Stimulated activated CD8-positive, alpha-beta memory T cell treated with anti-CD3 and anti-CD28 coated beads, Interleukin-15, amount 100 ng/mL, for 48 hours (primary cell): ENCODE data around the gene KIF2B.
"Not testable (repeated sequence)": the region's sequence is repeated elsewhere in the genome, so short reads cannot be mapped to it uniquely, and the experiment has no call there.

Experiments used
- DNase-seq, 2 donors: peaks; one replicate each; pipeline ENCODE4 v3.0.0-alpha.2; 2020; ENCODE audit warnings: low read depth in 2 of 2

KIF2B gene

GRCh38 chr17:53822764-53823163 is at the start of gene KIF2B:
Gene KIF2B, plus strand, starts transcription at chr17:53822927. Its CDS starts 107 bp downstream, at chr17:53823034.
- DNase-seq = no peak

GRCh38 chr17:53780320-53780719 is 42.4 kb upstream of the KIF2B start:
- DNase-seq = no peak

- DNase-seq = no peak
Measured at GRCh38 chr17:53791551-53791950, 31.2 kb upstream of the KIF2B start.

GRCh38 chr17:53792451-53792850 is 30.3 kb upstream of the KIF2B start:
- DNase-seq = no peak

- no peak for DNase-seq
Measured at GRCh38 chr17:53792997-53793396, 29.7 kb upstream of the KIF2B start.

- no peak for DNase-seq
Measured at GRCh38 chr17:53794875-53795274, 27.9 kb upstream of the KIF2B start.

GRCh38 chr17:53796642-53797041 is 26.1 kb upstream of the KIF2B start:
- no peak for DNase-seq

GRCh38 chr17:53797501-53797900 is 25.2 kb upstream of the KIF2B start:
- no peak for DNase-seq

GRCh38 chr17:53804437-53804836 is 18.3 kb upstream of the KIF2B start:
- DNase-seq = no peak

- no peak for DNase-seq
Measured at GRCh38 chr17:53806473-53806872, 16.3 kb upstream of the KIF2B start.

- no peak for DNase-seq
Measured at GRCh38 chr17:53807286-53807685, 15.4 kb upstream of the KIF2B start.

- no peak for DNase-seq
Measured at GRCh38 chr17:53818271-53818670, 4.5 kb upstream of the KIF2B start.

- no peak for DNase-seq
Measured at GRCh38 chr17:53818929-53819328, 3.8 kb upstream of the KIF2B start.

GRCh38 chr17:53819956-53820355 is 2.8 kb upstream of the KIF2B start:
- DNase-seq = no peak

- DNase-seq = no peak
Measured at GRCh38 chr17:53823341-53824050, 769 bp downstream of the KIF2B start.

- not testable (repeated sequence) for DNase-seq
Measured at GRCh38 chr17:53834771-53835170, 12.0 kb downstream of the KIF2B start.

GRCh38 chr17:53837131-53837530 is 14.4 kb downstream of the KIF2B start:
- no peak for DNase-seq

- DNase-seq = no peak
Measured at GRCh38 chr17:53844491-53845107, 21.9 kb downstream of the KIF2B start.

GRCh38 chr17:53871128-53871527 is 48.4 kb downstream of the KIF2B start:
- DNase-seq = not testable (repeated sequence)
